HG03039 (cell line): ENCODE measurements around the gene HIVEP3.

Source experiments
- ATAC-seq: cut with Tn5 transposase; IDR thresholded peaks from one replicate; pipeline ENCODE4 v1.9.1; 2021; ENCODE audit warnings: mild to moderate bottlenecking, moderate library complexity; ENCODE audit not compliant: unreplicated experiment

Gene HIVEP3

DNA sequence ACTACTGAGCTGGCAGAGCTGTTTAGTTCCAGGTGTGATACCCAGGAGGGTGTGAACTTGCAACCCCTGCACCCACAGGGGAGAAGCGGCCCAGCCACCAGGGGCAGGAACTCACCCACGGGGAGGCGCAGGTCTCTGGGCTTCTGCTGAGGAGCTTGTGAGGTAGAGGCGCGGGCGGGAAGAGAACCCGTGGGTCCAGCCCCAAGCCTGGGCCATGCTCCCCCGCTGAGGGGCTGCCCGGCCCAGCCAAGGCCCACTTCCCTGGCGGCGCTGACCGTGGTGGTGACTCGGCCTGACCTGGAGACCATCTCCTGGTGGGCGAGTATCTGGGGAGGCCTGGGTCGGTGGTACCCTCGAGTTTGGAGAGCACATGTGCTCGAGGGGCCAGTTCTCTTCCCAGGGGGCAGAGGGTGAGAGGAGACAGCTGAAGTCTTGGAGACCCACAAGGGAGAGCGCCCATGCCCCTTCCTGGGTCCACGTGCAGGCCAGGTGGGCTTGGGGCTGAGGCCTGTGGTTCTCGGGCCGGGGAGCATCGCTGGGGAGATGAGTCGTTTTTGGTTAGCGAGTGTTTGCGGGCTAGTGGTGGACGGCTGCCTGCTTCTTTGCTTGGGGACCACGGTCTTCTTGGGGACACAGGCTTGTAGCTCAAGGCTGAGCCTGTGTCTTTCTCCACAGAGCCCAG, 405.9 kb downstream of the HIVEP3 start:
- no peak for ATAC-seq

DNA sequence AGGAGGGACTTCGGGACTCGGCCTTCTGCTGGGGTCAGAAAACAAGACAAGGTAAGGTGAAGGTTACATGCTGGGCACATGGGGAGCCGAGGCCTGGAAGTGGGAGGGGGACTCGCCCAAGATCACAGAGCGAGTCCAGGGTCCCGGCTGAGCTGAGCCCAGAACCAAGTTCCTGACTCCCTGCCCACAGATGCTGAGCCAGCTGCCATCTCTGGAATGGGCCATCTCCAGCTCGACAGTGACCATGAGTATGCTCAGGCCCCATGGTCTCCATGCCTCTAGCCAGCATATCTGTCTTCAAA, 407.5 kb downstream of the HIVEP3 start:
- ATAC-seq: no peak

DNA sequence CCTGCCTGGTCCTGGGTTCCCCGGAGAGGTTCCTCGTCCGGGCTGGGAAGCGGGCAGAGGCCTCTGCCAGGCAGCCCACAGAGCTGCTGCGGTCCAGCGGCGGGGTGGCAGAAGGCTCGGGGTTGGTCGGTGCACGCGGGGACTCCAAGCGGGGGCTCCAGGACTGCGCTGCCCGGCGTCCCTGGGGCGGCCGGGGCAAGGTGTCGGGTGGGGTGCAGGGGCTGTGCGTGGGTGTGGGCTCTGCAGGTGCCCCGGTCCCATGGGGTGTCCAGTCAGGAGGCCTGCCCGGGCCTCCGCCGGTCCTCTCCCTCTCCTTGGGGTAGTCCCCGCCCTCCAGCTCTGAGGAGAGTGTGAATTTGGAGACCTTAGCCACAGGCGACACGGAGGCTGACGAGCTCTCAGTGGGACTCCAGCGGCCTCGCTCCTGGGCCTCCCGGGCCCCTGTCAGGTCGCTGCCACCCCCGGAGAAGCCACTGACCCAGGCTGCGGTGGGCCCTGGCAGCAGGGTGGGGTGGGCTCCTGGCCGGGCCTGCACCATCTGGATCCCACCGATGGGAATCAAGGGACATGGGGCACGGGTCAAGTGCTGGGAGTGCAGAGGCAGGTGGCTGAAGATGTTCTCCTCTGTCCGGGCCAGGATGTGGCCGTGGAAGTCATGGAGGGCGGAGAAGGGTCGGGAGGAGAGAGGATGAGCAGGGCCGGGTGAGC, 408.0 kb downstream of the HIVEP3 start:
- no peak for ATAC-seq

DNA sequence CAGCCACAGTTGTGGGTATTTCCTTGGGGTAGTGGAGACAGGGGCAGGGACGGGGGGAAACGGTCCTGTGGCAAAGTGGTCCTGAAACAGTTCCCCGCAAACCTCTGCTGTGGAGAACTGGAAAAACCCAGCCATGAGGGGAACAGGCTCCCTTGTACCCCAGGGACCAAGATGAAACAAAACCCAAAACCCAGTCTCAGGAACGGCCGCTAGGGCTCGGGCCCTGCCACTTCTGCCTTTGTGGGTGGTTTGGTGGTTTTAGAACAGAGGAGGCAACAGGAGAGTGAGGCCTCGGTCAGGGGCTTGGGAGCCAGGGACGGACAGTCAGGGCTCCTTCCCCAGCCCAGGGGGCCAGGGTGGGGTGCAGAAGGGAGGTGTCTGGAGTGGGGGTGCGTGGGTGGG, 409.5 kb downstream of the HIVEP3 start:
- no peak for ATAC-seq

DNA sequence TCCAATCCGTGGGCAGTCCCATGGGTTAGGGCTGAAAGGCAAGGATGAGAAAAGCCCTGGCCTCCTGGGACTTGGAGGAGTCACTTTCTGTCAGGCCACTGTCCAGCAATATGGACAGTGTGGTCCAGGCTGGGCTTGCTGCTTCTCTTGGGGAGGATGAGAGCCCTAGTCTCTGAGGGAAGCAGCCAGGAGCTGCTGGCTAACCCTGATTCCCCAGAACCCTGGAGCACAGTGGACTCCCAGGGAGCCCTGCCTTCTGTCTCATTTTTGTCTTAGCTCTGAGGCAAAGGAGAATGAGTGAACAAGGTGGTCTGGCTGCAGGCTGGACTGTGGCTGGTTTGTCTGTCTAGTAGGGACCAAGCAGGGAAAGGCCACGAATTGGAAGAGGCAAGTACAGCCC, 410.4 kb downstream of the HIVEP3 start:
- no peak for ATAC-seq

DNA sequence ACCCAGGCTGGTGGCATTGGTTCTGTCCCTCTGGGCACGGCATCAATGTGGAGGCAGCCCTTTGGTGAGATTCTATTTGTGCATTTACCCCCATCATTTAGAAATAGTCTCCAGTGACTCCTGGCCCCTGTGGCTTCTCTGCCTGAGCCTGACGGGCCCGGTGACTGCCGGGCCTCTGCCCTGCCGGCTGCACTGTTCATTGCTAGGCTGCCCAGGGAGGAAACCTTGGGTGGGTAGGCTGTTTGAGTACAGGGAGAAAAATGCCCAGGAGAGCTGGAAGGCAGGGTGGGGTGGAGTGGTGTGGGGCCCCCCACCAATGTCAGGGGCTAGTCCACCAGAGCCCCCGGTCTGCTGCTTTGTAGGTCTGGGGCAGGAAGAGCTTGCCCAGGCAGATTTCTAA, 410.9 kb downstream of the HIVEP3 start:
- no peak for ATAC-seq

DNA sequence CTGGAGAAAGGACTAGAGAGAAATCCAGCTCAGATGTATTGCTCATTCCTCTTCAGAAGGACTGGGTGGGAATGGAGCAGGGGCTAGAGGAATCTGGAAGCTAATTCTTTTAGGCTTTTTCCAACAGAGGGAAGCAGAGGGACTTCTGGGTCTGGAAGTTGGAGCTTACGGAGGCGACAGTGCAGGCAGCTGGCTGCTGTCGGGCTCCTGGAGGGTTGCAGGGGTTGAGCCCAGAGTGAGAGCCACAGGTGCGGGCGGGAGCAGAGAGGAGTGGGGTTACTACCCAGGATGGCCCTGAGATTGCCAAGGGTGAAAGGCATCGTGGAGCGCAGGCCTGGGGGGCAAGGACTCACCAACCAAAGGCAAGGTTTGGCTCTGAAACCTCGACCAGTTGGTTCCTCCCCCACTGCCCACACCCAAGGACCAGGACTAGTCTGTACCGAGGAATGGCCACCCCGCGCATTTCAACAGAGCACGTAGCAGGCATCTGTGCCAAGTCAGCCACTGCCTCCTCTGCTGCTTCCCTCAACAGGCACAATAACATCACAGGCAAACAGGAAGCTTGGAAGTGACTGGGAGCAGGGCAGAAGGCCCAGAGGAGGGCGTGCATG, 411.5 kb downstream of the HIVEP3 start:
- ATAC-seq: no peak

DNA sequence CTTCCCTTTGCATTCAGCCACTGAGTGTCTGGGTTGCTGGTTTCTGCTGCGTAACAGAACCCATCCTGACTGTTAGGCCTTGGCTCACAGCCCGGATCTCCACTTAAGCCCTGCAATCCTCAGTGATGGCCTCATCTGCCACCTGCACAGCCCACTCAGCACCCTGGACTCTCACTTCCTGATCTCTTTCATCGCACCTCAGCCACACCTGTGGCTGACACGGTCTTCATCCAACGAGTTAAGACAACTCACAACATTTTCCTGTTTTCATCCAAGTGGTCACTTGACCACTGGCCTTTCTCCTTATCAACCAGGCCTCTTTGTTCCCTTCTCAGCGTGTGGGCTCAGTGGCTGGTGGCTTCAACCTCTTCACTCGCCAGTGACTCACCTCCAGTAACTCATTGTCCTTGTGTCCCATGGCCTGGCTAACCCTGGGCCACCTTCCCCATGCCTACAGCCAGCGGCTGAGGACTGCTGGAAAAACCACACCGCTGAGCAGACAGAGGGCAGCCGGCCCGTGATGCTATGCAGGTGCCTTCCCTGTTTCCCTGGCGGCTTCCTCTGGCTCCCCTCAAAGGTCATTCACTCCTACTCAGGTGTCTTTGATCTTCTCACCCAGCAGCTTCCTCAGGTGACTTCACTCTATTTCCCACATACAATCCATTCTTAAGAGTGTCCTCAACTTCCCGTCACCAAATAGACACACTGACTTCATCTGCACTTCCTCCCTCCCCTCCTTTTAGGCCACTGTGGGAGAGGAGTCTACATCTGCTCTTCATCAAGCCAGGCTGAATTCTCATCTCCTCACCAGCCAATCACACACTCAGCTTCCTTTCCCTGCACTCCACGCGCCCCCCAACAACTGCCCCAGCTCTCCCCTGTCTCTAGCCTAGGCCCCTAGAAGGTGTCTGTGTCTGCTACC, 414.3 kb downstream of the HIVEP3 start:
- ATAC-seq: no peak

DNA sequence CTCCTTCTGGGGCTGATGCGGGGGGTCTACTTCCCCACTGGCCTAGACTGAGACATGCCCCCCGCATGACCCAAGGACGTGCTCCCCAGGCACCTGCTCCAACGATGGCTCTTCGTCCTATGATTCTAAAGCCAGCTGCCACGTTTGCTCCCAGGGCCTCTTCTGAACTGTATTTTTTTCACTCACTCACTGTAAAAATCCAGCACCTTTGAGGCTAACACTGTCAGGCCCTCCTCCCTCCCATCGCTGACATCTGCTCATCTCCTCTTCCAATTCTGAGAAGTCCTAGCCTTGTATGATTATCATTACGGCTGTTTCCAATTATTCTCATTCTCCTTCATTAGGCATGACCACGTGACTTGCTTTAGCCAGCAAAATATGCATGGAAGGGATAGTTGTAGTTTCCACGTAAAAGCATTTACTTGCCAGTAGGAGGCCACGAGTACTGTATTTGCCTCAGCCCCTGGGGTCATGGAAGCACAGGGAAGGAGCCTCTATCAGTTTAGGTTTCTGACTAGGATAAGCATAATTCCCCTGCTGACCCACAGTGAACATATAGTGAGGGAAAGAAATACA, 415.1 kb downstream of the HIVEP3 start:
- no peak for ATAC-seq

DNA sequence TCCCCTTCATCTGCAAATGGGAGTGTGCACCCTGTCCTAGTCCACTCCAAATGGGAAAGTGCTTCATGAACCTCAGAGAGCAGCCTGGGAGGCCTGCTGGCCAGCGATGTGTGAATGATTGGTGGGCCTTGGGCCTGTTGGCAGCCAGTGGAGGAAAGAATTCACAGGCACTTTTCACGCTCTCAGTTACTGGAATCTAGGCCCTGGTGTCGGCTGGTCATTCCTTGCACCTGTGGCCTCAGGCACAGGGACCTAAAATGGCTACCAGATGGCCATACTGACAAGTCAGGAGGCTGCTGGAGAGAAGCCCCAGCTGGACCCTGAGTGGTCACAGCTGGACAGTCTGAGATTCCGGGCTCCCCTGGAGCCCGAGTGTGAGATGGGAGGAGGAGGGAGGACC, 415.8 kb downstream of the HIVEP3 start:
- ATAC-seq: no peak

DNA sequence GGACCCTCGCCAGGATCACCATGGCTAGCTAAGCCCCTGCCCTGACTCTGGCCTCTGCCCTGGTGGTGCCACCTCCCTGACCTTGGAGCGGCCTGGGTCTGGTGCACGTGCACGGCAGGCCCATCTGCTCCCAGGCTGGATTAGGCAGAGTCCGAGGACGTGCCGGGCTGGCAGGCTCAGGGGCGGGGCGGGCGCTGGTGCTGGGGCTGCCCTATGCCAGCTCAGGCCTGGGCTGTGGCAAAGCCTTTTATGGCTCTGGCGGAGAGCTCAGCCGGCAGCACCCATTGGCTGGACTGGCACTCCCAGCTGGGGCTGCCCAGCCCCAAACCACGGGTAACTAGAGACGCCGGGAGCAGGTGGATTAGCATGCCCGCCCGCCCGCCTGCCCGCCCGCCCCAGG, 417.1 kb downstream of the HIVEP3 start:
- no peak for ATAC-seq

DNA sequence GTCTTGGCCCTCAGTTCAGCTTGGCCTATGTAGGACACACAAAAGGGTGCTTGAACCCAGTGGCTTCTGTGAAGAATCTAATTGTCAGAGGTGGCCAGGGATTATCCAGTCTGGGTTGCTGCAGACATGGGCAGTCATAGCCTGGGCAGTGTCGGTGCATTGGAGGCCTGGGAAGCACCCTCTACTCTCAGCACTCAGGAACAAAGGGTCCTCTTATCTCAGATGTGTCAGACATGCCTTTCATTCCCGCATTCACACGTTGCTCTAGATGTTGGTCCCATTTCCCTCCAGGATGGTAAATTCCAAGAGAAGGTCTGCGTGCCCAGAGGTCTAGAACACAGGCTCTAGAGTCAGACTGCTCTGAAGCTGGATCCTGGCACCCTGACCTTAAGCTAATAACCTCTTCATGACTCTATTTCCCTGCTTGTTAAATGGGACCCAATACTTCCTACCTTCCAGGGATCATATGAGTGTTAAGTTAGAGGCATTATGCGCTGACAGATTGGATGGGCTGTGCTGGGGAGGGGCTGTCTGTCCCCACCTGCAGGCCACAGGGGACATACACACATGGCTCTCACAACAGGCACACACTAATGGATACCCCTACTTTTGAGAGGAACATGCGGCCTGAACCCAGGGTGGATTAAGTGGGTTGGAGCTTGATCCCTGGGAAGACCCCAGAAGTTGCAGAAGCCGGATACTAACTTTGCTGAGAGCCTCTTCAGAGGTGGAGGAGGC, 417.8 kb downstream of the HIVEP3 start:
- no peak for ATAC-seq

DNA sequence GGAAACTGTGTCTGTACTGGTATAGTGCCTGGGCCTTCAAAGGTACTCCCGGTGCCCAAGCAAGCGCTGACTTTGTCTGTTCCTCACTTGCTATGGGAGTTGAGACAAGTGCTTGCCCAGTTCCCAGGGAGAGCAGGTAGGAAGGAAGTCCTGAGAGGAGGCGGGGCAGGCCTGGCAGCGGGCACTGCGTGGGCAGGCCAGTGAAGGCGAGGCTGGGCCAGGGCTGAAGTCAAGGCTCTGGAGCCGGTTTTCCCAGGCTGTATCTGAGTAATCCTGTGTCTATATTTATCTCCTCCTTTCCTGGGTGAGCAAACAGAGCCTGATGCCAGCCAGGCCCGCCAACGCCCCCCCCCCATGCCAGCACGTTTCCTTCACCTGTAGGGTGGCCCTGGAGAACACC, 418.3 kb downstream of the HIVEP3 start:
- no peak for ATAC-seq

DNA sequence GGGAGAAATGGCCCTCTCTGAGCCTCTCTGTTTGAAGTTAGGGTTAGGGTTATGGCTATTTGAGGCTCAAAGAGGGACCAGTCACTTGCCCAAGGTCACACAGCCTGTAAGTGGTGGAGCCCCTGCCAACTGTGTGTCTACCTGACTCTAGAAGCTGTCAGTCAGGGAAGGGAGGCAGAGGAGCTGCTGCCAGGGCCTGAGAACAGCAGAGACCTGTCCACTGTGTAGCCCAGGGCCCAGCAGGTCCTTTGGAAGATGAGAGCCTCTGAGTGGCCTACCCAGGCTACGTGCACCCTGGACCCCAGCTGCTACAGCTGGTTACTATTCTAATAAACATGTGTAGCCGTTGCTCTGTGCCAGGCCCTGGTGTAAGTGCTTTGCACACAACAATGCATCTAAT, 419.1 kb downstream of the HIVEP3 start:
- ATAC-seq: no peak

DNA sequence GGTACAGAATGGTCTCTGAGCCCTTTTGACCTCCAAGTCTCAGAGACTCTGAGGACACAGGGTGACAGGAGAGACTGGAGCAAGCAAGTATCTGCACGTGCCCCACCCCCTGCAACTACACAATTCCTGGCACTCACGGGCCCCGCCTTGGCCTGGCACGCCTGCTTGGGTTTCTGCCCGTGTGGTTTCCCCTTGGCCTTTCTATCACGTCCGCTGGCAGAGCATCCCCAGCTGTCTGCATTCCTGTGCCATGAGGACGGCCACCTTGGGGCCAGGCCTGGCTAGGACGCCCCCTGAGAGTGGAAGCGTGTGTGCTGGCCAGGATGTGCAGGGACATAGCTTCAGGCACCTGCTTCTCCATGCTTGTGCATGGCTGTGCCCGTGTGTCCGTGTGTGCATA, 419.9 kb downstream of the HIVEP3 start:
- ATAC-seq: no peak

DNA sequence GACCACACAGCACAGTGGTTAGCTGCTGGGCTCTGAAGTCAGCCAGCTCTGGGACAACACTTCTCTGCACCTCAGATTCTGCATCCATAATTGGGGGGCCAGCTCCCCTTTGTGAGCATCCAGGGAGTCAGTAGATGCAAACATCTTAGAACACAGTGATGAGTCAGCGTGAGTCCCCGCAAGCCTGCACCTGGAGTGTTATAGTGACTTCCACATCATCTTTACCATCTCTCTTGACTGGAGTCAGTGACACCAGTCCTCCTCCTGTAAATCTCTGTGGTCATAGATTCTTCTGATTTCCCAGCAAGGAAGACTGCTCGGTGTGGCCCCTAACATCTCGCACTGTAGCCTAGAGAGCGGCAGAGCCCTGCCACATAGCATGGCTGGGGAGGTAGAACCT, 420.3 kb downstream of the HIVEP3 start:
- ATAC-seq: no peak

DNA sequence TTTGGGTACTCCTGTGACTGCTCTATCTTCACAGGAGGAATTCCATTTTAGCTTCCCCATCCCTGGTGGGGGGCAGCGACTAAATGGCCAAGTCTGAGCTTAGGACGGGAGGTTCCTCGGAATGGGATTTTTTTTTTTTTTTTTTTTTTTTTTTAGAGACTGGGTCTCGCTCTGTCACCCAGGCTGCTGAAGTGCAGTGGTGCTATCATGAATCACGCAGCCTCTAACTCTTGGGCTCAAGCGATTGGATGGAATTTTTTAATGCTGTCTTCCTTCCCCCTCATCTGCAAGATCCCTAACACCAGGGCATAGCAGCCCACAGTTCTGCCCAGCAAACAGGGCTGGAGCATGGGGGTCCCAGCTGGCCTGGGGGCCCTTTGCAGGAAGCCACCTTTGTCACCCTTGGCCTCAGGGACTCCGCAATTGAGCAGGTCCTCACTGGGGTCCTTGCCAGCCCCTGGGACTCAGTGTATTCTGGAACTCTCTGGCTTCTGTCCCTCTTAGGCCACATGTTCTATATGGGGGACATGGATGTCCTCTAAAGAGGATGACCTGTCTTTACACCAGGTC, 421.2 kb downstream of the HIVEP3 start:
- no peak for ATAC-seq

DNA sequence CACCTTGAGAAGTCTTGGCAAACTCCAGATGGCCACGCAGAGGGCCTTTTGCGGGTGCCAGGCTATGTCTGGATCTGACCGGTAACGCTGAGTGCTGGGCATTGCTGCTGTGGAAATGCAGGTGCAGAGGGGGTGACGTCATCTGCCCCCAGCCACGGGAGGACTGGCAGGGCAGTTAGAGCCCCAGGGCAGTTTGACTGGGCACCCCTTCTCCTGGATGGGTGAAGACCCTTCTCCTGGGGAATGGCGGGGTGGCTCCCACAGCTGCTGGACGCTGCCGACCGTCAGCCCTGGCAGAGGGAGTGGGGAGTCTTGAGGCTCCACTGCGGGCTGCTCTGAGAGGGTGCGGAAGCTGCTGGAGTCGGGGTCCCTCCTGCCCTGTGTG, 421.7 kb downstream of the HIVEP3 start:
- no peak for ATAC-seq

DNA sequence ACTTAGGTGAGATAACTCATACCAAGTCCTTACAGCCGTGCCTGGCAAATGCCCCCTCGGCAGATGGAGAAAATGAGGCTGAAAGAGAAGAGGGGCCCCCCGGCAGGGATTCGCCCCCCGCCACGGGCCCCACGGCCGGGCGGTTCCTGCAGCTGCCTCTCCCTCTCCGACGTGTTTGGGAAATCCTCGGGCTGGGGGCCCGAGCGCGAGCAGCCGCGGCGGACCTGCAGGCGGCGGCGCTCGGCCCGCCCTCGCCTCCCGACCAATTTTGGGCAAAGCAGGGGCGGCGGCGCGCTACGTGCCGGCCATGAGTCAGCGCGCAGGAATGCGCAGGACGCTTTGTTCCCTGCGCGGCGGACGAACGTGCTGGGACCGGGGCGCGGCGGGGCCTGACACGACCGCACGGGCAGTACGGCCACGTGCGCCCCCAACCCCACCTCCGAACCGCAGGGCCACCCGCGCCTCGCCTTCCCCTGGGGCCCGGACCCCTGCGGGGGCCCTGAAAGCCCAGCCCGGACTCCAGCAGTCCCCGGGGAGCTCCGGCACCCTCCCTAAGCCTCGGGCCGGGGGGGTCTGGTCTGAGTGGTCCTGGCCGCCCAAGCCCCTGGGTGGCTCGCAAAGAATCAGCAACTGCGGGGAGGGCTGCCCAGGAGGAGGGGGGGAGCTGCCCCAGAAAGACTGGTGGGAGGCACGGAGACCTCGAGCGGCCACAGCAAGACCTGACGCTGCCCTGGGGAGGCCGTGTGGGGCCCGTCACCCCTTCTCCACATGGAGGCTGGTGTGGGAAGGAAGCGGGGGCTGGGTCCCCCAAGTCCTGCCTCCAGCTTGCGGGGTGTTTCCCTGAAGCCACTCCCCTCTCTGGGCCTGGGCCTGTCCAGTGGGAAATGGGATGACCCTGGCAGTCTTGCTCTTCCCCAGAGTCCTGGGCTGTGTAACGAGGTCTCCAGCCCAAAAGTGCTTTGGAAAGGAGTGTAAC, 422.4 kb downstream of the HIVEP3 start:
- no peak for ATAC-seq
